Right lobe of liver (tissue), 6 donors: ENCODE results near the gene KLF1. TPM values are rescaled to one million over a fixed set of nuclear protein-coding genes. Genes with fewer than 3 reads are reported as not detected.

Experiments used
- ATAC-seq, 4 donors: fragments of 200-7000 bp; cut with Tn5 transposase; one replicate each; pipeline ENCODE4 v1.9.1; 2020; ENCODE audit warnings: mild to moderate bottlenecking in 4 of 4, moderate library complexity in 4 of 4
- DNase-seq, 3 donors: peaks; one replicate each; pipeline ENCODE4 v3.0.0-alpha.2; 2020
- H3K27ac ChIP-seq, 3 donors: fragments of 200-600 bp; one replicate each; pipeline ENCODE4 v1.8.0; 2022
- H3K27me3 ChIP-seq, 2 donors: fragments of 200-600 bp; one replicate each; pipeline ENCODE4 v1.8.0; 2022
- H3K36me3 ChIP-seq, 4 donors: fragments of 200-600 bp; sonication (generic) in 1 of 4; one replicate each; pipeline versions ENCODE4 v1.5.1 to v1.8.0; 2017 to 2022; ENCODE audit warnings: control low read depth in 1 of 4
- H3K4me1 ChIP-seq, 4 donors: fragments of 200-600 bp; sonication (generic) in 1 of 4; one replicate each; pipeline versions ENCODE4 v1.5.1 to v1.8.0; 2017 to 2022; ENCODE audit warnings: control low read depth in 1 of 4
- H3K4me3 ChIP-seq, 3 donors: fragments of 200-600 bp; one replicate each; pipeline ENCODE4 v1.8.0; 2022
- H3K9me3 ChIP-seq, 4 donors: fragments of 200-600 bp; sonication (generic) in 1 of 4; one replicate each; pipeline versions ENCODE4 v1.5.1 to v1.8.0; 2017 to 2022; ENCODE audit warnings: control low read depth in 1 of 4
- POLR2A ChIP-seq: fragments of 450-650 bp; IDR thresholded peaks from one replicate; pipeline ENCODE4 v1.6.1; 2017; ENCODE audit warnings: antibody characterized with exemption, mild to moderate bottlenecking
- WGBS: methylation state at CpG from one replicate; pipeline ENCODE4 v1.1.6; 2018; ENCODE audit warnings: low coverage, low lambda C conversion rate; ENCODE audit not compliant: insufficient coverage; ENCODE audit errors: missing lambda C conversion rate; 5-methylcytosine and 5-hydroxymethylcytosine counted together
- intact Hi-C, 2 donors: fragments of 100-400 bp; cut with DNase I; formaldehyde crosslinking; loops; one replicate each; pipeline versions ENCODE4 v1.11.2 to v1.14.1; 2022
- total RNA-seq, 6 experiments: library from RNA; depleted of rRNA in 2 of 6; stranded (reverse); fragments of >200 nt in 2 of 6; fragmentation: NEBNext Ultra II Directional in 3 of 6; extraction: Animal tissue kit (Norgen Biotek cat#: 25700) in 3 of 6; gene quantifications; one replicate each; pipeline versions ENCODE4 v1.1.0 to v1.2.4, GENCODE V29; 2016 to 2023
- TF ChIP-seq, protein P1 (sequence below), 4 donors: fragments of 200-600 bp in 3 of 4; fragments of 450-650 bp in 1 of 4; IDR thresholded peaks; one replicate each; pipeline versions ENCODE4 v1.5.1 to v1.8.0; 2016 to 2022; ENCODE audit warnings: antibody characterized with exemption in 4 of 4, mild to moderate bottlenecking in 2 of 4
- donor health status: DM: no; HTN: yes; CAD: no.
- donor health status: DM: no; HTN: no; CAD: no.
- donor health status: DM: no; HTN: no; CAD: no.
- donor health status: DM: no; HTN: yes; CAD: no.
- donor health status: DM: no; HTN: yes; CAD: no.

KLF1 gene
- total RNA-seq, 6 experiments from 2014 or later, result 0.32 to 1.7 (median 0.44) TPM; not detected in 3

DNA sequence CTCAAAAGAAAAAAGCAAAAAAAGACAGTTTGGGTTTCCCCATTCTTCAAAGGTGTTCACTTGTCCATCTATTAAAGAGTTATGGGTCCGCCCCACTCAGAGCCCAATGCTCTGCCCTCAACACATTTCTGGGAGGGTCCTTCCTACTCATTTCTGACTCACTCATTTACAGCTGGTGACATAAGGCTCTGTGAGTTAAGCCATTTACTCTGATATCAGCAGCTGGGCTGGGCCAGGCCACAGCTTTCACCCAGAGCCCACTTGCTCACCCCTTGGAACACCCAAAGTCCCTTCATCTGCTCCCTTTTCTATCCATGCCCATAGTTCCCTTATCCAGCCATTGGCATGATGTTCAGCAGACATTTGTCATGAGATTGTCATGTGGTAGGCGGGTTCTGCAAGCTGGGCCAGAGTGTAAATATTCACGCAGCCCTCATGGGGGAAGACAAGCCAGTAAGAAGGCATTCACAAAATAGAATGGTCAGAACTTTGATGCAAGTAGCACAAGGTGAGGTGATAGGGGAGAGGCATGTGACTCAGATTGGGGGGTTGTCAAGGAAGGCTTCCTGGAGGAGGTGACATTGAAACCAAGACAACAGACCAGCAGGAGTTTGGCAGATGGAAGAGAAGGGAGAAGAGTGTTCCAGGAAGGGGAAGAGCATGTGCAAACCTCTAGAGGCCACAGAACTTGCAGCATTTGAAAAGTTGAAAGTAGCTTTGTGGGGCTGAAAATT, 42.8 kb downstream of the KLF1 start:
- Histone ChIP-seq H3K27ac (no peak overlapping the region), H3K4me1 (peaks cover 0 to 7% (median 0%) of the 10 kb centered on the region in 4 donors), H3K4me3 (no peak overlapping the region), H3K36me3 (no peaks in the 10 kb centered on the region), H3K27me3 (peaks cover 0 to 12% of the 10 kb centered on the region in 2 donors), H3K9me3 (no peaks in the 10 kb centered on the region)
- TF ChIP-seq, protein P1, sequence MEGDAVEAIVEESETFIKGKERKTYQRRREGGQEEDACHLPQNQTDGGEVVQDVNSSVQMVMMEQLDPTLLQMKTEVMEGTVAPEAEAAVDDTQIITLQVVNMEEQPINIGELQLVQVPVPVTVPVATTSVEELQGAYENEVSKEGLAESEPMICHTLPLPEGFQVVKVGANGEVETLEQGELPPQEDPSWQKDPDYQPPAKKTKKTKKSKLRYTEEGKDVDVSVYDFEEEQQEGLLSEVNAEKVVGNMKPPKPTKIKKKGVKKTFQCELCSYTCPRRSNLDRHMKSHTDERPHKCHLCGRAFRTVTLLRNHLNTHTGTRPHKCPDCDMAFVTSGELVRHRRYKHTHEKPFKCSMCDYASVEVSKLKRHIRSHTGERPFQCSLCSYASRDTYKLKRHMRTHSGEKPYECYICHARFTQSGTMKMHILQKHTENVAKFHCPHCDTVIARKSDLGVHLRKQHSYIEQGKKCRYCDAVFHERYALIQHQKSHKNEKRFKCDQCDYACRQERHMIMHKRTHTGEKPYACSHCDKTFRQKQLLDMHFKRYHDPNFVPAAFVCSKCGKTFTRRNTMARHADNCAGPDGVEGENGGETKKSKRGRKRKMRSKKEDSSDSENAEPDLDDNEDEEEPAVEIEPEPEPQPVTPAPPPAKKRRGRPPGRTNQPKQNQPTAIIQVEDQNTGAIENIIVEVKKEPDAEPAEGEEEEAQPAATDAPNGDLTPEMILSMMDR (IDR thresholded peaks at IDR 0.05), result no peak
- intact Hi-C loops, result loop anchor here (10.0 kb wide), 2 partner anchors 79 to 279 kb away; no protein-coding TSS in a partner anchor
- WGBS, result 76% methylated on average over 3 of the region's 3 CpGs
- DNase-seq, result no peak
- no peak for ATAC-seq

DNA sequence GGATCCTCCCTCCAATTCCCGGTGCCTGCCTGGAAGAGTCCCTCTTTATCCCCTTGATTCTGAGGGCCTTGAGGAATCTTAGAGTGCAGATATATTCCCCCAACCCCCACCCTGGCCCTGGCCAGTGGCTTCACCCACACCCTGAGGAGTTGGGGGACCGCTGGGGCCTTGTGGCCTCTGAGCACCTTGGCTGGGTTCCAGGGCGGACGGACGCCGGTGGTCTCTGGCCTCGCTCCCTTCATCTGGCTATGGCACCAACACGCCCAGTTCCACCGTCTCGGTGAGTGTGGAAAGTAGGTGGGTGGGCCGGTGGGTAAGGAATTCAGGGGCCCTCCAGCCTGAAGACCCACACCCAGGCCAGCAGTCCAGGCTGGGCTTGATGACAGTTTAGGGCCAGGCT, 43.7 kb downstream of the KLF1 start:
- no peak for ATAC-seq
- no peak overlapping the region for H3K27ac ChIP-seq
- WGBS, result 46% methylated on average over 5 of the region's 11 CpGs
- no peaks in the 10 kb centered on the region for H3K36me3 ChIP-seq
- H3K27me3 ChIP-seq, result peaks cover 0 to 12% of the 10 kb centered on the region in 2 donors
- peaks cover 0 to 7% (median 0%) of the 10 kb centered on the region in 4 donors for H3K4me1 ChIP-seq
- intact Hi-C loops, result loop anchor here (10.0 kb wide), 2 partner anchors 79 to 279 kb away; no protein-coding TSS in a partner anchor
- DNase-seq, result no peak
- no peaks in the 10 kb centered on the region for H3K9me3 ChIP-seq
- TF ChIP-seq, protein P1 (IDR thresholded peaks at IDR 0.05), result no peak
- TF ChIP-seq POLR2A, result no peak
- no peak overlapping the region for H3K4me3 ChIP-seq

DNA sequence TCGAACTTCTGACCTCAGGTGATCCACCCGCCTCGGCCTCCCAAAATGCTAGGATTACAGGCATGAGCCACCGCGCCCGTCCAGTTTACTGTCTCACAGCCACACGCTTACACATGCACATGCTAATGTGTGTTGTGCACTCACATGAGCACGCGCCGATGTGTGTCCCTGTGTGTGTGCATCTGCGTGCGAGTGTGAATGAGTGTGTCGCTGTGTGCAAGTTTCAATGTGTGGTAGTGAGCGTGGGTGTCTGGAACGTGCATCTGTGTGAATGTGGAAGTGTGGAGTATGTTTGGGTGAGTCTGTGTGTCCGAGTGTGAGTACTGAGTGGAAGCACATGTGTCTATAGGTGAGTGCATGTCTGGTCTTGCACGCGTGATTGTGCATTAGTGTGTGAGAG, 44.5 kb downstream of the KLF1 start:
- Histone ChIP-seq H3K27me3 (peaks cover 0 to 12% of the 10 kb centered on the region in 2 donors), H3K4me1 (peaks cover 0 to 2% (median 0%) of the 10 kb centered on the region in 4 donors), H3K36me3 (no peaks in the 10 kb centered on the region), H3K4me3 (no peak overlapping the region), H3K27ac (no peak overlapping the region), H3K9me3 (no peaks in the 10 kb centered on the region)
- DNase-seq, result no peak
- no peak for ATAC-seq
- TF ChIP-seq, protein P1 (IDR thresholded peaks at IDR 0.05), result no peak
- TF ChIP-seq POLR2A, result no peak
- 92% methylated on average over 11 of the region's 18 CpGs for WGBS
- intact Hi-C loops, result loop anchor here (10.0 kb wide), 2 partner anchors 78 to 278 kb away; no protein-coding TSS in a partner anchor

DNA sequence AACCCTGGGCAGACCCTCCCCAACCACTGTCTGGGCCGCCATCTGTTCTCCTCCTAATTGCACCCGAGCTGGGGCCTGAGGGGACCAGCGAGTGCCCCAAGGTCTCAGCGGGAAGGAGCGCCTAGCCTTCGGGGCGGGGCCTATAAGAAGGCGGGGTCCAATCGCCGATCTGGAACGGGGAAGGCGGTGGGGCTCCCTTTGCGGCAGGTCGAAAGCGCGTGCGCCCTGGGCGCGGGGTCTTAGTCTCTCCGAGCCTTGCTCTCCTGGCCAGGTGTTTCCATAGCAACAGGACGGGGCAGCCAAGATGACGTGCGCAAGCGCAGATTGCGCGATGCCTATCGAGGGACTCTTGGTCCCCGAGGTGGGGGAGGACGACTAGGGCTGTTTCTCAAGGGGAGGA, 45.9 kb downstream of the KLF1 start:
- Histone ChIP-seq H3K4me3 (no peak overlapping the region), H3K27me3 (peaks cover 0 to 15% of the 10 kb centered on the region in 2 donors), H3K9me3 (no peaks in the 10 kb centered on the region), H3K27ac (no peak overlapping the region), H3K36me3 (no peaks in the 10 kb centered on the region), H3K4me1 (no peaks in the 10 kb centered on the region)
- TF ChIP-seq, protein P1 (IDR thresholded peaks at IDR 0.05), result no peak
- TF ChIP-seq POLR2A, result no peak
- ATAC-seq (no peak), DNase-seq (peak in 1 of 3 donors; percentile 24)
- intact Hi-C loops, result loop anchor here (10.0 kb wide), 2 partner anchors 76 to 276 kb away; no protein-coding TSS in a partner anchor
- 9% methylated on average over 7 of the region's 29 CpGs for WGBS
